Loucy (cell line): Measurements from ENCODE around the gene NCOA5.

Source experiments
- H2AFZ ChIP-seq: fragments of 200-600 bp; sonication (generic); 2 replicates; pipeline ENCODE4 v1.6.0; 2016; ENCODE audit warnings: antibody characterized with exemption, mild to moderate bottlenecking, low read length, moderate library complexity
- H3F3A ChIP-seq: fragments of 200-600 bp; 2 replicates; pipeline ENCODE4 v1.6.0; 2016; ENCODE audit warnings: antibody characterized with exemption, low read depth, mild to moderate bottlenecking
- H3K27me3 ChIP-seq: fragments of 200-600 bp; sonication (generic); 2 replicates; pipeline ENCODE4 v1.6.1; 2014; ENCODE audit warnings: low read length, mild to moderate bottlenecking; ENCODE audit not compliant: insufficient read depth, poor library complexity, severe bottlenecking
- H3K36me3 ChIP-seq: fragments of 200-600 bp; sonication (generic); 2 replicates; pipeline ENCODE4 v1.6.1; 2016; ENCODE audit warnings: low read length; ENCODE audit not compliant: insufficient read depth
- H3K4me1 ChIP-seq: fragments of 200-600 bp; sonication (generic); 2 replicates; pipeline ENCODE4 v1.5.1; 2014; ENCODE audit warnings: low read length, mild to moderate bottlenecking; ENCODE audit not compliant: insufficient read depth, poor library complexity, severe bottlenecking
- H3K4me2 ChIP-seq: fragments of 200-600 bp; sonication (generic); 2 replicates; pipeline ENCODE4 v1.6.0; 2014; ENCODE audit warnings: antibody characterized with exemption, low read length, low read depth, mild to moderate bottlenecking; ENCODE audit not compliant: poor library complexity, severe bottlenecking
- H3K4me3 ChIP-seq: fragments of 200-600 bp; sonication (generic); 2 replicates; pipeline ENCODE4 v1.5.1; 2014; ENCODE audit warnings: low read length, mild to moderate bottlenecking, mixed read lengths; ENCODE audit not compliant: poor library complexity, severe bottlenecking
- H3K79me2 ChIP-seq: fragments of 200-600 bp; sonication (generic); 2 replicates; pipeline ENCODE4 v1.6.1; 2014; ENCODE audit warnings: low read length; ENCODE audit not compliant: insufficient read depth
- H3K9ac ChIP-seq: fragments of 200-600 bp; sonication (generic); 2 replicates; pipeline ENCODE4 v1.6.0; 2014; ENCODE audit warnings: mild to moderate bottlenecking, low read depth, low read length, moderate library complexity; ENCODE audit not compliant: poor library complexity, severe bottlenecking
- H3K9me2 ChIP-seq: fragments of 200-600 bp; sonication (generic); replicated peaks from 2 replicates; pipeline ENCODE4 v1.6.1; 2016; ENCODE audit warnings: low read depth, low read length, mixed read lengths
- H3K9me3 ChIP-seq: fragments of 200-600 bp; sonication (generic); 2 replicates; pipeline ENCODE4 v1.6.1; 2014; ENCODE audit warnings: mild to moderate bottlenecking, antibody characterized with exemption, low read length, low read depth; ENCODE audit not compliant: insufficient read depth
- H4K20me1 ChIP-seq: fragments of 200-600 bp; sonication (generic); 2 replicates; pipeline ENCODE4 v1.6.0; 2014; ENCODE audit warnings: antibody characterized with exemption, low read length, mild to moderate bottlenecking; ENCODE audit not compliant: insufficient read depth, poor library complexity, severe bottlenecking
- CTCF ChIP-seq: fragments of 200-600 bp; sonication (generic); conservative IDR thresholded peaks from 2 replicates; pipeline ENCODE4 v1.5.1; 2014; ENCODE audit warnings: mild to moderate bottlenecking, antibody characterized with exemption, low read length
- EZH2phosphoT487 ChIP-seq: fragments of 200-600 bp; IDR thresholded peaks from 2 replicates; pipeline ENCODE4 v1.6.1; 2018; ENCODE audit warnings: antibody characterized with exemption, mild to moderate bottlenecking, moderate library complexity, borderline replicate concordance

The NCOA5 gene

GRCh38 chr20:46122071-46122470, 32.3 kb upstream of the NCOA5 start:
- TF ChIP-seq CTCF (no peak), EZH2phosphoT487 (no peak)
- H3K4me1 ChIP-seq, result peaks cover 6% of the 10 kb centered on the region
- H3K9me2 ChIP-seq, result no peaks in the 10 kb centered on the region
- H4K20me1 ChIP-seq, result no peaks in the 10 kb centered on the region
- no peak overlapping the region for H3K9ac ChIP-seq
- H3F3A ChIP-seq, result no peaks in the 10 kb centered on the region
- no peaks in the 10 kb centered on the region for H3K27me3 ChIP-seq
- no peak overlapping the region for H3K4me3 ChIP-seq
- no peak overlapping the region for H2AFZ ChIP-seq
- H3K4me2 ChIP-seq, result no peak overlapping the region
- no peaks in the 10 kb centered on the region for H3K79me2 ChIP-seq
- no peaks in the 10 kb centered on the region for H3K36me3 ChIP-seq
- H3K9me3 ChIP-seq, result no peaks in the 10 kb centered on the region

- no peaks in the 10 kb centered on the region for H3F3A ChIP-seq
- no peak for TF ChIP-seq EZH2phosphoT487
- no peaks in the 10 kb centered on the region for H3K79me2 ChIP-seq
- H4K20me1 ChIP-seq, result no peaks in the 10 kb centered on the region
- H3K4me1 ChIP-seq, result peaks cover 6% of the 10 kb centered on the region
- no peak overlapping the region for H3K4me3 ChIP-seq
- H3K27me3 ChIP-seq, result no peaks in the 10 kb centered on the region
- H2AFZ ChIP-seq, result no peak overlapping the region
- H3K4me2 ChIP-seq, result no peak overlapping the region
- H3K36me3 ChIP-seq, result no peaks in the 10 kb centered on the region
- H3K9ac ChIP-seq, result no peak overlapping the region
- no peaks in the 10 kb centered on the region for H3K9me3 ChIP-seq
- H3K9me2 ChIP-seq, result no peaks in the 10 kb centered on the region
Measured at GRCh38 chr20:46121184-46121930, 31.6 kb upstream of the NCOA5 start.

GRCh38 chr20:46120136-46120535, 30.4 kb upstream of the NCOA5 start:
- Histone ChIP-seq H3K4me2 (no peak overlapping the region), H3K9ac (no peak overlapping the region)

More at GRCh38 chr20:46120136-46120535, 30.4 kb upstream of the NCOA5 start:
- Histone ChIP-seq H3K27me3 (no peaks in the 10 kb centered on the region), H3K79me2 (no peaks in the 10 kb centered on the region), H4K20me1 (no peaks in the 10 kb centered on the region), H3K4me3 (no peak overlapping the region), H3K36me3 (no peaks in the 10 kb centered on the region), H3K9me2 (no peaks in the 10 kb centered on the region), H3K9me3 (no peaks in the 10 kb centered on the region), H3F3A (no peaks in the 10 kb centered on the region), H2AFZ (no peak overlapping the region), H3K4me1 (peaks cover 6% of the 10 kb centered on the region)
- TF ChIP-seq CTCF (no peak), EZH2phosphoT487 (no peak)
